HEK293 (cell line): ENCODE data around the gene VAV2.

Source experiments
- CTCF ChIA-PET: fragments of 350-600 bp; formaldehyde crosslinking; extraction: SDS; loops from one replicate; lab custom pipeline; 2021; ENCODE audit warnings: antibody characterized with exemption; lab: Yijun Ruan, JAX
- POLR2A ChIA-PET: fragments of 300-600 bp; formaldehyde crosslinking; extraction: SDS; loops from one replicate; lab custom pipeline; 2020; ENCODE audit warnings: antibody characterized with exemption, inconsistent platforms; lab: Yijun Ruan, JAX
- H3K27ac ChIP-seq: fragments of 200-500 bp; sonication (Bioruptor generic); 2 replicates; pipeline ENCODE4 v1.5.1; 2014; ENCODE audit warnings: low read depth, low read length, control low read depth, inconsistent platforms; ENCODE audit errors: extremely low read depth
- H3K36me3 ChIP-seq, 2 experiments: fragments of 200-500 bp in 1 of 2; sonication (Bioruptor generic) in 1 of 2; 1 replicate in 1 of 2; 2 replicates in 1 of 2; pipeline ENCODE4 v1.5.1; 2014 to 2017; ENCODE audit warnings: inconsistent platforms in 2 of 2, low read length in 2 of 2; ENCODE audit not compliant: control insufficient read depth in 2 of 2, insufficient read depth in 1 of 2
- H3K4me1 ChIP-seq: fragments of 200-500 bp; sonication (Bioruptor generic); 2 replicates; pipeline ENCODE4 v1.5.1; 2014; ENCODE audit warnings: mild to moderate bottlenecking, low read length, inconsistent platforms; ENCODE audit not compliant: control insufficient read depth, insufficient read depth
- H3K4me3 ChIP-seq: 2 replicates; pipeline ENCODE4 v1.5.1; 2011; ENCODE audit warnings: low read depth, mild to moderate bottlenecking, control low read depth, low read length, moderate library complexity
- H3K9me3 ChIP-seq: fragments of 200-500 bp; sonication (Bioruptor generic); 2 replicates; pipeline ENCODE4 v1.5.1; 2014; ENCODE audit warnings: low read depth, low read length, inconsistent platforms; ENCODE audit not compliant: control insufficient read depth, insufficient read depth
- BCL11B ChIP-seq: fragments of 450-650 bp; formaldehyde crosslinking; IDR thresholded peaks from 2 replicates; pipeline ENCODE4 v1.5.1; 2016; ENCODE audit warnings: low read depth, missing biosample characterization, missing genetic modification characterization
- GLIS1 ChIP-seq: fragments of 450-650 bp; formaldehyde crosslinking; IDR thresholded peaks from 2 replicates; pipeline ENCODE4 v1.5.1; 2016; ENCODE audit warnings: missing biosample characterization, missing genetic modification characterization
- GLIS2 ChIP-seq: fragments of 450-650 bp; formaldehyde crosslinking; IDR thresholded peaks from 2 replicates; pipeline ENCODE4 v1.5.1; 2016; ENCODE audit warnings: missing biosample characterization, missing genetic modification characterization
- HOXA7 ChIP-seq: sonication (generic); formaldehyde crosslinking; IDR thresholded peaks from 2 replicates; pipeline ENCODE4 v1.8.1; 2022; ENCODE audit warnings: missing genetic modification reagents, borderline replicate concordance
- KLF1 ChIP-seq: fragments of 450-650 bp; formaldehyde crosslinking; IDR thresholded peaks from 2 replicates; pipeline ENCODE4 v1.5.1; 2016; ENCODE audit warnings: missing biosample characterization, missing genetic modification characterization
- KLF16 ChIP-seq: fragments of 450-650 bp; formaldehyde crosslinking; IDR thresholded peaks from 2 replicates; pipeline ENCODE4 v1.5.1; 2017; ENCODE audit warnings: missing biosample characterization, missing genetic modification characterization
- ZBTB6 ChIP-seq: fragments of 450-650 bp; formaldehyde crosslinking; IDR thresholded peaks from 2 replicates; pipeline ENCODE4 v1.5.1; 2017; ENCODE audit warnings: missing biosample characterization, missing genetic modification characterization
- ZBTB7A ChIP-seq: fragments of 450-650 bp; formaldehyde crosslinking; IDR thresholded peaks from 2 replicates; pipeline ENCODE4 v1.5.1; 2016; ENCODE audit warnings: low read depth, missing biosample characterization, missing genetic modification characterization
- ZFP3 ChIP-seq: fragments of 450-650 bp; formaldehyde crosslinking; IDR thresholded peaks from 2 replicates; pipeline ENCODE4 v1.5.1; 2016; ENCODE audit warnings: low read depth, missing biosample characterization, missing genetic modification characterization
- ZNF133 ChIP-seq: fragments of 450-650 bp; formaldehyde crosslinking; IDR thresholded peaks from 2 replicates; pipeline ENCODE4 v1.5.1; 2016; ENCODE audit warnings: missing biosample characterization, missing genetic modification characterization
- ZNF169 ChIP-seq: fragments of 450-650 bp; formaldehyde crosslinking; IDR thresholded peaks from 2 replicates; pipeline ENCODE4 v1.5.1; 2016; ENCODE audit warnings: missing biosample characterization, missing genetic modification characterization
- ZNF214 ChIP-seq: fragments of 450-650 bp; formaldehyde crosslinking; IDR thresholded peaks from 2 replicates; pipeline ENCODE4 v1.5.1; 2017; ENCODE audit warnings: missing biosample characterization, mild to moderate bottlenecking, missing genetic modification characterization, borderline replicate concordance
- ZNF221 ChIP-seq: fragments of 450-650 bp; formaldehyde crosslinking; IDR thresholded peaks from 2 replicates; pipeline ENCODE4 v1.5.1; 2017; ENCODE audit warnings: missing biosample characterization, missing genetic modification characterization, borderline replicate concordance
- ZNF248 ChIP-seq: fragments of 450-650 bp; formaldehyde crosslinking; IDR thresholded peaks from 2 replicates; pipeline ENCODE4 v1.5.1; 2017; ENCODE audit warnings: missing biosample characterization, missing genetic modification characterization
- ZNF302 ChIP-seq: fragments of 450-650 bp; formaldehyde crosslinking; IDR thresholded peaks from 2 replicates; pipeline ENCODE4 v1.5.1; 2016; ENCODE audit warnings: missing biosample characterization, missing genetic modification characterization, low read depth
- ZNF335 ChIP-seq: fragments of 450-650 bp; formaldehyde crosslinking; conservative IDR thresholded peaks from 2 replicates; pipeline ENCODE4 v1.5.1; 2016; ENCODE audit warnings: missing biosample characterization, missing genetic modification characterization
- ZNF362 ChIP-seq: fragments of 450-650 bp; formaldehyde crosslinking; IDR thresholded peaks from 2 replicates; pipeline ENCODE4 v1.5.1; 2016; ENCODE audit warnings: missing biosample characterization, missing genetic modification characterization
- ZNF366 ChIP-seq: fragments of 450-650 bp; formaldehyde crosslinking; conservative IDR thresholded peaks from 2 replicates; pipeline ENCODE4 v1.5.1; 2016; ENCODE audit warnings: missing biosample characterization, missing genetic modification characterization
- ZNF529 ChIP-seq: fragments of 450-650 bp; formaldehyde crosslinking; IDR thresholded peaks from 2 replicates; pipeline ENCODE4 v1.5.1; 2017; ENCODE audit warnings: missing genetic modification characterization, missing biosample characterization; ENCODE audit not compliant: insufficient replicate concordance
- ZNF560 ChIP-seq: fragments of 450-650 bp; formaldehyde crosslinking; IDR thresholded peaks from 2 replicates; pipeline ENCODE4 v1.5.1; 2017; ENCODE audit warnings: missing biosample characterization, missing genetic modification characterization, borderline replicate concordance
- ZNF626 ChIP-seq: fragments of 450-650 bp; sonication (Bioruptor Pico); formaldehyde crosslinking; IDR thresholded peaks from 2 replicates; pipeline ENCODE4 v1.5.1; 2018; ENCODE audit warnings: missing biosample characterization, missing genetic modification characterization, inconsistent platforms
- ZNF629 ChIP-seq: fragments of 450-650 bp; formaldehyde crosslinking; IDR thresholded peaks from 2 replicates; pipeline ENCODE4 v1.5.1; 2017; ENCODE audit warnings: missing biosample characterization, missing genetic modification characterization
- ZNF658 ChIP-seq: fragments of 450-650 bp; formaldehyde crosslinking; IDR thresholded peaks from 2 replicates; pipeline ENCODE4; 2016; ENCODE audit warnings: missing biosample characterization, missing genetic modification characterization
- ZNF677 ChIP-seq: fragments of 450-650 bp; IDR thresholded peaks from 2 replicates; pipeline ENCODE4 v1.5.0; 2018; ENCODE audit warnings: missing biosample characterization, mild to moderate bottlenecking, missing genetic modification characterization, moderate library complexity
- ZNF707 ChIP-seq: fragments of 450-650 bp; formaldehyde crosslinking; IDR thresholded peaks from 2 replicates; pipeline ENCODE4 v1.5.1; 2016; ENCODE audit warnings: missing biosample characterization, missing genetic modification characterization
- ZNF768 ChIP-seq: fragments of 450-650 bp; formaldehyde crosslinking; IDR thresholded peaks from 2 replicates; pipeline ENCODE4 v1.5.1; 2018; ENCODE audit warnings: missing biosample characterization, mild to moderate bottlenecking, missing genetic modification characterization
- ZNF791 ChIP-seq: fragments of 450-650 bp; formaldehyde crosslinking; IDR thresholded peaks from 2 replicates; pipeline ENCODE4 v1.5.1; 2016; ENCODE audit warnings: missing biosample characterization, missing genetic modification characterization
- TF ChIP-seq, protein P1 (sequence below): fragments of 450-650 bp; formaldehyde crosslinking; IDR thresholded peaks from 2 replicates; pipeline ENCODE4 v1.5.1; 2016; ENCODE audit warnings: missing biosample characterization, missing genetic modification characterization

Gene VAV2

GRCh38 chr9:133809335-133809734 lies 182.8 kb downstream of the VAV2 start:
- no peak overlapping the region for H3K4me3 ChIP-seq
- TF ChIP-seq GLIS2 (tag by site-specific recombination) (0 out of 2 replicates have a peak, but pooled peaks have one; percentile 21), ZBTB7A (tag by site-specific recombination) (no peak), ZNF677 (no peak), ZNF366 (tag by site-specific recombination) (no peak), ZNF221 (tag by site-specific recombination) (no peak), ZFP3 (tag by site-specific recombination) (no peak), ZNF626 (tag by site-specific recombination) (no peak), GLIS1 (peak; percentile 32; the same call in 1 of the 2 replicates), ZNF768 (tag by site-specific recombination) (no peak)
- no peak overlapping the region for H3K27ac ChIP-seq
- H3K36me3 ChIP-seq, result peaks cover 0 to 7% of the 10 kb centered on the region in 2 experiments; a peak in 1 of 3 replicates
- POLR2A ChIA-PET, result no interaction called here
- CTCF ChIA-PET, result no interaction called here
- H3K4me1 ChIP-seq, result no peaks in the 10 kb centered on the region
- H3K9me3 ChIP-seq, result no peaks in the 10 kb centered on the region

GRCh38 chr9:133807818-133808217 lies 184.3 kb downstream of the VAV2 start:
- Histone ChIP-seq H3K9me3 (no peaks in the 10 kb centered on the region), H3K4me1 (no peaks in the 10 kb centered on the region), H3K36me3 (peaks cover 0 to 7% of the 10 kb centered on the region in 2 experiments; a peak in 1 of 3 replicates), H3K4me3 (no peak overlapping the region), H3K27ac (no peak overlapping the region)
- POLR2A ChIA-PET, result no interaction called here
- TF ChIP-seq KLF1 (tag by site-specific recombination) (peak; percentile 80), HOXA7 (no peak), ZNF169 (tag by site-specific recombination) (no peak)
- CTCF ChIA-PET, result interaction anchor here (0.7 kb wide), 1 partner anchor 370 kb away, joined by 3 read pairs; no protein-coding TSS in a partner anchor

GRCh38 chr9:133807037-133807436 lies 185.1 kb downstream of the VAV2 start:
- Histone ChIP-seq H3K4me3 (no peak overlapping the region), H3K27ac (no peak overlapping the region), H3K9me3 (no peaks in the 10 kb centered on the region), H3K36me3 (peaks cover 0 to 7% of the 10 kb centered on the region in 2 experiments; a peak in 1 of 3 replicates), H3K4me1 (no peaks in the 10 kb centered on the region)
- ChIA-PET CTCF (no interaction called here), POLR2A (no interaction called here)
- no peak for TF ChIP-seq ZNF629
- no peak for TF ChIP-seq KLF16
- TF ChIP-seq, protein P1, sequence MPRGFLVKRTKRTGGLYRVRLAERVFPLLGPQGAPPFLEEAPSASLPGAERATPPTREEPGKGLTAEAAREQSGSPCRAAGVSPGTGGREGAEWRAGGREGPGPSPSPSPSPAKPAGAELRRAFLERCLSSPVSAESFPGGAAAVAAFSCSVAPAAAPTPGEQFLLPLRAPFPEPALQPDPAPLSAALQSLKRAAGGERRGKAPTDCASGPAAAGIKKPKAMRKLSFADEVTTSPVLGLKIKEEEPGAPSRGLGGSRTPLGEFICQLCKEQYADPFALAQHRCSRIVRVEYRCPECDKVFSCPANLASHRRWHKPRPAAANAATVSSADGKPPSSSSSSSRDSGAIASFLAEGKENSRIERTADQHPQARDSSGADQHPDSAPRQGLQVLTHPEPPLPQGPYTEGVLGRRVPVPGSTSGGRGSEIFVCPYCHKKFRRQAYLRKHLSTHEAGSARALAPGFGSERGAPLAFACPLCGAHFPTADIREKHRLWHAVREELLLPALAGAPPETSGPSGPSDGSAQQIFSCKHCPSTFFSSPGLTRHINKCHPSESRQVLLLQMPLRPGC (tag by site-specific recombination), result no peak
- TF ChIP-seq ZNF791 (tag by site-specific recombination), result no peak
- no peak for TF ChIP-seq ZNF248 (tag by site-specific recombination)
- TF ChIP-seq ZNF560, result no peak
- TF ChIP-seq ZNF707, result no peak
- TF ChIP-seq ZNF335, result no peak
- TF ChIP-seq BCL11B (tag by site-specific recombination), result no peak
- TF ChIP-seq ZNF214 (tag by site-specific recombination), result no peak
- TF ChIP-seq ZNF221 (tag by site-specific recombination), result no peak
- no peak for TF ChIP-seq ZNF658
- no peak for TF ChIP-seq ZNF302 (tag by site-specific recombination)
- TF ChIP-seq ZBTB6 (tag by site-specific recombination), result no peak
- TF ChIP-seq ZNF529 (tag by site-specific recombination), result no peak
- TF ChIP-seq ZNF362 (tag by site-specific recombination), result no peak
- no peak for TF ChIP-seq ZNF133
